Right renal pelvis (tissue), 4 donors: Measurements from ENCODE around the gene SPINK2. TPM values are rescaled to one million over a fixed set of nuclear protein-coding genes. Genes with fewer than 3 reads are reported as not detected.

Experiments
- DNase-seq, 4 donors: peaks; one replicate each; pipeline ENCODE4 v3.0.0-alpha.2; 2013; ENCODE audit warnings: low read depth in 4 of 4, low spot score in 3 of 4, missing footprints in 1 of 4
- polyA plus RNA-seq, 4 donors: library from polyadenylated mRNA; unstranded; fragments of 120-200 nt; gene quantifications; one replicate each; pipeline ENCODE4 v1.2.1, GENCODE V29; 2013; ENCODE audit not compliant: insufficient read length in 4 of 4

Gene SPINK2, protein sequence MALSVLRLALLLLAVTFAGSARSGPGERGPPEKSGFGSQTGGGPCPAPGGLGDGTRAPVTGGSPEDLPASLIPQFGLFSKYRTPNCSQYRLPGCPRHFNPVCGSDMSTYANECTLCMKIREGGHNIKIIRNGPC
- under 1 TPM in 1 of 4 donors, not detected in 3; 0.17 TPM for polyA plus RNA-seq

DNA sequence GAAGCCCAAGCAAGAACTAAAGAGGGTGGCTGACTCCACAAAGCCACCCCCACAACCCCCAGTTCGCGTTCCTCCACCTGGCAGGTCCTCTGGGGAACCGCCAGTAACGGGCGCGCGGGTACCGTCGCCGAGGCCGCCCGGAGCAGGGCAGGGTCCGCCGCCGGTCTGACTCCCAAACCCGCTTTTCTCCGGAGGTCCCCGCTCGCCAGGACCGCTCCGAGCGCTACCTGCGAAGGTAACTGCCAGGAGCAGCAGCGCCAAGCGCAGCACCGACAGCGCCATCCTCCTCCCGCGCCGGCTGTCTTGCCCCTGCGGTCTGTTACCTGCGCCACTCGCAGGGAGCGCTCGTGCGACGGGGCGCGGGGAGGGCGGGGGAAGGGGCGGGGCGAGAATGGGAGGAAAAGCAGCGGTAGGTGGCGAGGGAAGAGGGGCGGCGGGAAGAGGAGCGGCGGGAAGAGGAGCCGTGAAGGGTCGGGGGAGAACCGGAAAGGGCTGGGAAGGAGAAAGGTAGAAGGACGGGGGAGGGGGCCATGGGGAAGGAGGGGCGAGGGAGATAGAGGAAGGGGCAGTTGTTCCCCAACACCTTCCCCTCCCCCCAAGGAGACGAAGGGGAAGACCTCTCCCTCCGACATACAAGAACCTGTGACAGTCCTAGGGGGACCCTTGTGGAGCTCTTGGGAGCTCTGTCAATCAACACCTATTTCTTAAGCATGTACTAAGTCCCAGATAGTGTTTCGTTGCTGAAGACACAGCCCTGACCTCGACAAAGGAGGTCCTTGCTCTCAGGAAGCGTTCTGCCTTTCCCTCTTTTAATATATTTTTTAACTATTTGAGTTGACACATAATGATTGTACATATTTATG is at the start of gene SPINK2:
Gene SPINK2 (minus strand): TSS at position 321 of the 863 bp plus-strand sequence. CDS start 39 bp downstream, at position 282.
- DNase-seq, result no peak

- DNase-seq, result no peak
Observed at GRCh38 chr4:56870946-56871345, 49.4 kb upstream of the SPINK2 start.

DNA sequence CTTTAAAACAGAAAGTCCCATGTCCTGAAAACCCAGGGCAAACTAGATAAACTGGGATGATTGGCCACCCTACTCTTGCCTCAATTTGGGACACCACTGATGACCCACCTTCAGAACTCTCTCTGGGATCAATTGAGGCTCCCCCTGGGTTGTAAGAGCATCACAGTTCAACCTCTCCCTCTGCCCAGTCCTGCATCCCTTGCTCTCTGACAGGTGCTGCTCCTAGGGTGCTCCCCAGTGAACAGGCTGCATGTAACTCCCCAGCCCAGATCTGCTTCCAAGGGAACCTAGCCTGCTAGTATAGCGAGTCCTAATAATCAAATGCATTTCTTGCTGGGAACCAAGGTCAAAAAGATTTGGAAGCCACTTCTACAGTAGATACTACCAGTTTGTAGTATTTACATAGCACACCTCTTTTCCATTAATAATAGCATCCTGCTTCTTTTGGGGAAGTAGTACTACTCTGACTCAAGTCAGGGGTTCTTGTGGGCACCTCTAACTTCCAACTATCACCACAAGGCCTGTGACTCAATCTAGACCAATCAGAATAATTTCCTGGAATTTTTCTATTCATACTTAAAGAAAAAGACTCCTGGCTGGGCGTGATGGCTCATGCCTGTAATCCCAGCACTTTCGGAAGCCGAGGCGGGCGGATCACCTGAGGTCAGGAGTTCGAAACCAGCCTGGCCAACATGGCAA is 42.1 kb upstream of the SPINK2 start:
- DNase-seq, result no peak

- DNase-seq, result no peak
Observed at GRCh38 chr4:56861360-56861759, 39.9 kb upstream of the SPINK2 start.

DNA sequence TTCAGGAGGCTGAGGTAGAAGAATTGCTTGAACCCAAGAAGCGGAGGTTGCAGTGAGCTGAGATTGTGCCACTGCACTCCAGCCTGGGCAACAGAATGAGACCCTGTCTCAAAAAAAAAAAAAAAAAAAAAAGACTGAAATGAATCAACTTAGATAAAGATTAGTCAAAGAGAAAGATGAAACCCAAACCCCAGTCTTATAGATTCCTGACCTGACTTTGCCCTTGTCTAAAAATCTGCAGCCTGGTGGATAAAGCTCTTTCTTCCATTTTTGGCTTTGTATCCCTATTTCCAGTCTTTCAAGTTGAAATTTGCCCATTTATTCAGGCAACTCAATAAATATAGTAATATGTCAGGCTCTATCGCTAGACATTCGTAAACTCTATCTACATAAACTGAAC is 39.3 kb upstream of the SPINK2 start:
- no peak for DNase-seq

GRCh38 chr4:56859841-56860240 is 38.3 kb upstream of the SPINK2 start:
- DNase-seq, result no peak

GRCh38 chr4:56857601-56858309 is 36.3 kb upstream of the SPINK2 start:
- no peak for DNase-seq

DNA sequence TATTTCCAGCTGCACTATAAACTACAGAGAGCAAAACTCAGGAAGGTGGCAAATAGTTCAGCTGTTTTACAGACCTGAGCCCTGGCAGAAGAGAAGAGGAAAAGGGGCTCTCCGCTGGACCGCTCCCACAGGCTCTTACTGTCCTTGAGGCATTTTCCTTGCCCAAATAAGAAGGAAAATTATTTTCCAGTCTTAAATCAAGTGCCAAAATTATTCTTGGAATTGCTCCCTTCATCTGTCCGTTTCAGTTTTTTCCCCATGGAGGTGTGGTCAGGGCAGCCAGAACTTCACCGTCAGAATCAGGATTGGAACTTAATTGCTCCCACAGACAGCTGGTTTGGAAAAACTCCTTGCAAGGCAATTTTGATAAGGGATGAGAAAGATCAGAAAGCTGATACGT is 35.2 kb upstream of the SPINK2 start:
- no peak for DNase-seq

DNA sequence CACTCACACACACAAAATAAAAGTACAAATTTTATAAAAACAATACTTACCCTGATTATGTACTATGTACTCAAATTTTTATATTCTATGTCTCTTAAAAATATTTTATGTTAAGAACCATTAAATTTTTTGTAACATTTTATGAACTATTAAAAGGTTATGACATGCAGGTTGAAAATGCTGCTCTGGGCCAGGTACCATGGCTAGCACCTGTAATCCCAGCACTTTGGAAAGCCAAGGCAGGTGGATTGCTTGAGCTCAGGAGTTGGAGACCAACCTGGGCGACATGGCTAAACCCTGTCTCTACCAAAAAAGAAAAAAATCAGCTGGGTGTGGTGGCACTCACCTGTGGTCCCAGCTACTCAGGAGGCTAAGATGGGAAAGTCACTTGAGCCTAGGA is 29.4 kb upstream of the SPINK2 start:
- no peak for DNase-seq

DNA sequence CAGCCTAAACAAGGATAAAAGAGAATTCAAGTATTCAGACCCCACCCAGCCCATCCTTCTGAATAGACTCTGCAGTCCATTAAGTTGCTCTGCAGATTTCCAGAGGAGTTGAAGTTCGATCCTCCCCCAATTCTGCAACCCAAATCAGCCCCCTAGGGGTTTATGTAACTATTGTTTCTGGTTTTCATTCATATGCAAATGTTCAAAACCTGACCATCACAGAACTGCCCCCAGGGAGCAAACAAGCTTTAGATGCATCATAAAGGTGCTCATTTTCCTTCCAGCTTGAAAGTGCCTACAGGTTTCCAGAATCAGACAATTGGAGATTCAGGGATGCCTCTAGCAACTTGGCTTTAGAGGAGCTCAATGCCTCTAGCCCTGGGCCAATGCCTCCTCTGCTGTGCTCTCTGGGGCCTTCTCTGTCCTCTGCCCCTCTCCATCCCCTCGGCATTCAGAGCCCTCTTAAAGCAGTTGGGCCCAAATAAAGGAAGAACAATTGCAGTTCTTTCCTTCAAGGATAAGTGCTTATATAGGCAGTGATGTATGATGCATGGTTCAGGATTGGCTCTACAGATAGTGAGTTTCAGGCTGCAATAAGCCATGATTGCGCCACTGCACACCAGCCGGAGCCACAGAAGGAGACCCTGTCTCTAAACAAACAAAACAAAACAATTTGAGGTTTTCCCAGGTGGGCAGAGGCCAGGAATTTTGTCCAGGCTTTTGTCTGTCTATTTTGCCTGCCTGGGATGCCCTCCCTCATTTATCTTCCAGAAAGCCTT is 23.5 kb upstream of the SPINK2 start:
- DNase-seq, result no peak

DNA sequence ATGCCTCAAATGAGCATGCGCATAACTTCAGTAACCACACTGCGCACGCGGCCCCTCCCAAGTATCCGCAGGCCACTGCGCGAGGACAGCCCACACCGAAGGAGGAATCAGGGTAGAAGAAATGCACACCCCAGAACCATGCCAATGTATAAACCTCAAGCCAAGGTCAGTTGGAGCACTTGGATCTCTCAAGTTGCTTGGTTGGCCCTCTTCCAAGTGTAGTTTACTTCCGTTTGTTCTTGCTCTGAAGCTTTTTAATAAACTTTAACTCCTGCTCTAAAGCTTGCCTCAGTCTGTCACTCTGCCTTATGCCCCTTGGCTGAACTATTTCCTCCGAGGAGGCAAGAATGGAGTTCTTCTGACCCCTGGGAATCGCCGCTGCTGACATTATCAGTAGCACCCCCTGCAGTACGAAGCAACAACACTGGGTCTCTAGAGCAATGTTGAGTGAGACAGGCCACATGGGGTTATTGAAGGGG is 22.0 kb upstream of the SPINK2 start:
- no peak for DNase-seq

- no peak for DNase-seq
Observed at GRCh38 chr4:56840559-56840958, 19.1 kb upstream of the SPINK2 start.

GRCh38 chr4:56828784-56829535 is 7.5 kb upstream of the SPINK2 start:
- DNase-seq, result no peak

- no peak for DNase-seq
Observed at GRCh38 chr4:56823933-56824600, 2.6 kb upstream of the SPINK2 start.

GRCh38 chr4:56818797-56819196 is 2.7 kb downstream of the SPINK2 start:
- DNase-seq, result no peak

- DNase-seq, result no peak
Observed at GRCh38 chr4:56817840-56818491, 3.5 kb downstream of the SPINK2 start.

DNA sequence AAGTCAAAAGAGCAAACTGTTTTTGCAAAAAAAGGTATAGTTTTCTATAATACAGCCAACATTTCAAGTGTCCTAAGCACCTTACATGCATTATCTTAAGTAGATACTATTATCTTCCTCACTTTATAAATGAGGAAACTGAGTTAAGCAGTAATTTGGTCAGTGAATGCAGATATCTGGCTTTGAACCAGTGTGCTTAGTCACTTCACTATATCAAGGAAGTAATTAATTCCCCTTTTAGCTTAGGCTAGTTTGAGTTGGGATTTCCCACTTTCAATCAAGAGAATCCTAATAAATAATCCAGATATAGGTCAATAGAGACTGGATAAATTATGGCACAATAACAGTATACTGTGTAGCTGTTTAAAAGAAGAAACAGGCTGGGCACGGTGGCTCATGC is 14.8 kb downstream of the SPINK2 start:
- no peak for DNase-seq

DNA sequence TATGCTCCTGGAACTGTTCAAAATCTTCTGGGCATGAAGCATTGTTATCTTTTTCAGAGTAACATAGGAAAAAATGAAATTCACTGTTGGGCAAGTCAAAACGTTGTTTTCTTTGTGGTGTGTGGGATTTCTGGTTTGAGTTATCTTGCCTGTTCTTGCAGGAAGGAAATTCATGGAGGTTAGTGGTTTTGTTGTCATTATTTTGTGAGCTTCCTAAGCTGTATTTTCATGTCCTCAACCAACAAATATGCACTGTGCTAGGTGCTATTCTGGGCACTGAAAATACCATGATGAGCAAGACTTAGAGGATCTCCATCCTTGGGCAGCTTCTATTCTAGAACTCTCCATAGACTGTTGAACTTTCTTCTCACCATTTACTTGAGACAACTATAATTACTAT is 16.9 kb downstream of the SPINK2 start:
- no peak for DNase-seq
